ENCODE measurements around the gene MRPS31.

Gene MRPS31

GRCh38 chr13:40812102-40812501 is 41.1 kb upstream of the MRPS31 start:
- H3K4me3 ChIP-seq (ENCODE audit: low read depth, low read length): no peak overlapping the region
- no peak for TF ChIP-seq CTCF (IDR thresholded peaks at IDR 0.05; ENCODE audit: low read depth, low read length)

- no peak overlapping the region for H3K4me3 ChIP-seq (ENCODE audit: low read depth, low read length)
- no peak for TF ChIP-seq CTCF (IDR thresholded peaks at IDR 0.05; ENCODE audit: low read depth, low read length)
Observed at GRCh38 chr13:40809471-40809870, 38.5 kb upstream of the MRPS31 start.

GRCh38 chr13:40806241-40806640 is 35.3 kb upstream of the MRPS31 start:
- TF ChIP-seq CTCF (IDR thresholded peaks at IDR 0.05; ENCODE audit: low read depth, low read length): no peak
- no peak overlapping the region for H3K4me3 ChIP-seq (ENCODE audit: low read depth, low read length)

- TF ChIP-seq CTCF (IDR thresholded peaks at IDR 0.05; ENCODE audit: low read depth, low read length): no peak
- no peak overlapping the region for H3K4me3 ChIP-seq (ENCODE audit: low read depth, low read length)
Observed at GRCh38 chr13:40803316-40803715, 32.3 kb upstream of the MRPS31 start.

- no peak for TF ChIP-seq CTCF (IDR thresholded peaks at IDR 0.05; ENCODE audit: low read depth, low read length)
Observed at GRCh38 chr13:40801255-40802217, 30.5 kb upstream of the MRPS31 start.

GRCh38 chr13:40800559-40800958 is 29.6 kb upstream of the MRPS31 start:
- no peak for TF ChIP-seq CTCF (IDR thresholded peaks at IDR 0.05; ENCODE audit: low read depth, low read length)
- H3K4me3 ChIP-seq (ENCODE audit: low read depth, low read length): no peak overlapping the region

More at GRCh38 chr13:40801255-40802217, 30.5 kb upstream of the MRPS31 start:
- no peak overlapping the region for H3K4me3 ChIP-seq (ENCODE audit: low read depth, low read length)

- no peak overlapping the region for H3K4me3 ChIP-seq (ENCODE audit: low read depth, low read length)
- TF ChIP-seq CTCF (IDR thresholded peaks at IDR 0.05; ENCODE audit: low read depth, low read length): no peak
Observed at GRCh38 chr13:40799508-40799907, 28.5 kb upstream of the MRPS31 start.

Data from WI38 (cell line).